GM19463 (cell line): ENCODE results near the gene SULT1C4.
"Not testable (repeated sequence)": the region's sequence is repeated elsewhere in the genome, so short reads cannot be mapped to it uniquely, and the experiment has no call there.

Experiments used
- ATAC-seq: cut with Tn5 transposase; IDR thresholded peaks from one replicate; pipeline ENCODE4 v1.9.1; 2021; ENCODE audit warnings: mild to moderate bottlenecking, moderate library complexity; ENCODE audit not compliant: unreplicated experiment

Gene SULT1C4

GRCh38 chr2:108412995-108413710 is 35.4 kb downstream of the SULT1C4 start:
- ATAC-seq, result no peak

GRCh38 chr2:108413711-108414095 is 35.9 kb downstream of the SULT1C4 start:
- no peak for ATAC-seq

- no peak for ATAC-seq
These were observed 36.6 kb downstream of the SULT1C4 start for GRCh38 chr2:108414256-108414876.

- ATAC-seq, result no peak
These were observed 37.2 kb downstream of the SULT1C4 start for GRCh38 chr2:108414945-108415344.

- ATAC-seq, result no peak
These were observed 39.5 kb downstream of the SULT1C4 start for GRCh38 chr2:108417254-108417653.

GRCh38 chr2:108418416-108418815 is 40.7 kb downstream of the SULT1C4 start:
- ATAC-seq, result no peak

GRCh38 chr2:108423067-108423466 is 45.3 kb downstream of the SULT1C4 start:
- no peak for ATAC-seq

GRCh38 chr2:108423502-108424251 is 45.9 kb downstream of the SULT1C4 start:
- no peak for ATAC-seq

GRCh38 chr2:108428286-108429009 is 50.7 kb downstream of the SULT1C4 start:
- ATAC-seq, result no peak

- not testable (repeated sequence) for ATAC-seq
These were observed 57.8 kb downstream of the SULT1C4 start for GRCh38 chr2:108435578-108435977.

- no peak for ATAC-seq
These were observed 59.2 kb downstream of the SULT1C4 start for GRCh38 chr2:108436976-108437375.
